Stimulated activated CD4-positive, alpha-beta T cell treated with anti-CD3 and anti-CD28 coated beads, Interleukin-12 subunit alpha, Interleukin-12 subunit beta, amount 100 ng/mL, for 48 hours (primary cell): Measurements from ENCODE around the gene MGME1.
"Not testable (repeated sequence)": the region's sequence is repeated elsewhere in the genome, so short reads cannot be mapped to it uniquely, and the experiment has no call there.

Experiments
- DNase-seq, 3 donors: peaks; one replicate each; pipeline ENCODE4 v3.0.0-alpha.2; 2020; ENCODE audit warnings: low read depth in 2 of 3, low spot score in 1 of 3

Gene MGME1

DNA sequence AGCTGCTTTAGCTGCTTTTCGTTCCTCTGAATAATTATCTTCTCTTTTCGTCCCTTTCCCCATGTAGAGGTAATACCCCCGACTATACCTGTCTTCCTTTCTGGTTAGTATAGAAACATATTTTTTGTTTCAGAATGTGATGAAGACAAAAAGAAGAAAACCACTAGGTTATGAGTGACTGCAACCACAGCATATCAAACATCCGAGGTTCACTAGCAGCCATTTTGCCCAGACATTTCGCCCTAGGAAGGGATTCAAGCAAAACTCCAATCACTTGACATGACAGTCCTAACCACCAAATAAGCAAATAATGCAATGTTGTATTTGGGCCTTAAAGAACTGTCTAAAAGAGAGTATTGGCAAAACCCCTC lies 9.6 kb upstream of the MGME1 start:
- no peak for DNase-seq

DNA sequence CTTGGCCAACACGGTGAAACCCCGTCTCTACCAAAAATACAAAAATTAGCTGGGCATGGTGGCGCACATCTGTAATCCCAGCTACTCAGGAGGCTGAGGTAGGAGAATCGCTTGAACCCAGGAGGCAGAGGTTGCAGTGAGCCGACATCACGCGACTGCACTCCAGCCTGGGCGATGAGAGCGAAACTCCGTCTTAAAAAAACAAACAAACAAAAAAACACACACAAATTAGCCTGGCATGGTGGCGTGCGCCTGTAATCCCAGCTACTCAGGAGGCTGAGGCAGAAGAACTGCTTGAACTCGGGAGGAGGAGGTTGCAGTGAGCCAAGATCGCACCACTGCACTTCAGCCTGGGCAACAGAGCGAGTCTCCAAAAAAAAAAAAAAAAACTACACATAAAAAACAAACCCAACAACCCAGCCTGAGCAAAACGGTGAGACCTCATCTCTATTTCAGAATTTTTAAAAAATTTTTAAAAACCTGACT lies 8.4 kb upstream of the MGME1 start:
- not testable (repeated sequence) for DNase-seq

DNA sequence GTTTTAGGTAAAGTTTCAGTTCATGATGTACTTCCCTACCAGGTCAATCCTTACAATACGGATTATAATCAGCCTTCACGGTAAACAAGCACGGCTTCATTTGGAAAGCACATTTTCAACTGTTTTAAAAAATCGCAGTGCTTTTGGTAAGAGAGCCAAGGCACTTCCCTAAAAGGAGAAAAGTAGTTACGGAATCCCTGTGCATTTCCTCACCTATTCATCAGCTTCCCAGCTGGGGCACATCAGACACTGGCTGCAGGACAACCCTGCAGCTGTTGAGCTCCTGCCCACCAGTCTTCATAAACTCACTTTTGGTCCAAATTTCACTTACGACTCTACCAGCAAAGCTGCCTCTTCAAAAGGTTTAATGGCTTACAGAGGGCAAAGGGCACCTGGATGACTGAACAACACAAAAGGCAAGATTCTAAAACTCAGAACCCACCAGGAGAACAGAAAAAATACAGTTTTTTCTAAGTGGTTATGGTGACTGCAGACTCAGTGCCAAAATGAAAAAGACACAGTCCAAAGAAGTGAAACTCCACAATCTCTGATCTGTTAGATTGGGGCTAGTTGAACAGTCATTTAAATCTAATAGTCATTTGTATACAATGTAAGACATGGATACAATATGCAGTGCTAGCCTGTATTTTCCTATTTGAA lies 7.8 kb upstream of the MGME1 start:
- no peak for DNase-seq

DNA sequence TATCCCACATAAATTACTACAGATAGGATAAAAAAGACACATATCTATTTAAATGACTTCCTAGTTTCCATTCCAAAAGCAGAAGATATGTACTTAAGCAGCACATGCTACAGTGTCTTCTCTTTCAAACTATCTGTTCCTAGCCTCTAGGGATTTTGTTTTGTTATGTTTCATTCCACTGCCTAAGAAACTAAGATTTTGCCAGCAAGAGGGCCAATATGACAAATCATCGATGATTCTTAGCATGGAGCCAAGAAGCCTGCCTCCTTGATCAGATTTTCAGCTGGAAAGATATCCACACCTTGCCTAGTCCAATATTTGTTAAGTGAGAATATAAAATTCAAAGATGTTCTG lies 7.3 kb upstream of the MGME1 start:
- no peak for DNase-seq

DNA sequence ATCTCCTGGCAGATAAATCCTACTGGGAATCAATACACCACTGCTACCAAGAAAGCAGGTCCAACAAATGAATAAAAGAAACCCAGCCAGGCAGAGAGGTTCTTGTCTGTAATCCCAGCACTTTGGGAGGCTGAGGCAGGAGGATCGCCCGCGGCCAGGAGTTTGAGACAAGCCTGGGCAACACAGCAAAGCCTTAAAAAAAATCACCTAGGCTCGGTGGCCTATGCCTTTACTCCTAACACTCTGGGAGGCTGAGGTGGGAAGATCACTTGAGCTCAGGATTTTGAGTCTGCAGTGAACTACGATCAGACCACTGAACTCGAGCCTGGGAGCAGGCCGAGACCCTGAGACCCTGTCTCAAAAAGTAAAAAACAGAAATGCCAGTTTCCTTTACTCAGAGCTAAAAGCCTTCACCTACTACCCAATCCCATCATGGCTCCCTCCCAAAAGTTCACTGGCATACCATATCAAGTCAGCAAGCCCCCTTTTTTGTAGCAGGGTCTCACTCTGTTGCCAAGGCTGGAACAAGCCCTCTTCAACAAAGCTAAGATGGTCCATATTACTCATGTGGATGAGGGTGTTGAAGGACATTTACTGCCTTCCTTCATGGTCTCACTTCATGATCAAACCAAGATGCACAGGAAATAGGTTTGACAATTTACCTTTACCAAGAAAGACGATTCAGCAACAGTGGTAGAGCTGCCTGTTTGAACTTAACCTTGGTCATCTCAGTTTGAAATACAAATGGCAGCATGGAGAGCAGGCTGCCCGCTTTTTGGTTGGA lies 5.5 kb upstream of the MGME1 start:
- DNase-seq = no peak

DNA sequence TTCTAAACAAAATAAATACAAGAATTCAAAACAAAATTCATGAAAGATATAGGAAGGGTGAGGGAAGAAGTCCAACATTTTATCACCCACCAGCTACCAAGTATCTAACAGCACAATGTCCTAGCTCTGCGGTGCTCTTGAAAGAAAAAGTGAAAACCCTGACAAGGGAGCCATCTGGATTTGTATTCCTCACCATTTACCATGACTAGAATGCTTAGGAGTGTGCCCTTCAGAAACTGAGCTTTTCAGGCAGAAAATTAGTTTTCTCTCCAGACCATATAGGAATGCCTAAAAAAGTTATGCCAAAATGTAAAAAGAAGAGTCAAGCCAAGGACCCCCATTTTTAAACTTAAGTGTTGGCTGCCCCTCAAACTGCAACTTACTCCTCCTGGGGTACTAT lies 4.7 kb upstream of the MGME1 start:
- no peak for DNase-seq

DNA sequence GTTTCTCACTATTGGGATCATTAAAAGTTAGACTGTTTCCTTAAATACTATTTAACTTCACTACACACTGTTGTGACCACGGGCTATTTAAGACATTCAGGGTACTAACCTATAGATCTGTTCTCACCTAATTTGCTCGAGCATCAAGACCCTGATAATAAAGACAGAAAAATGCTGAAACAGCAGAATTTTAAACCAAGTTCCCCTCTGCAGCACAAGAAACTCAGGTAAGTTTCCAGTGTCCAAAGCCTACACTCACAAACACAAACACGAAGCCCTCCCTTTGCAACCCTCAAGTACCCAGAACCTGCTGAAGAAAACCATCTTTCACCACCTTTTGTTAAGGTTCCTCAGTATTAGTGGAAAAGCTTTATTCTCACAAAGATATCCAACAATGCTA lies 4.2 kb upstream of the MGME1 start:
- DNase-seq = no peak

DNA sequence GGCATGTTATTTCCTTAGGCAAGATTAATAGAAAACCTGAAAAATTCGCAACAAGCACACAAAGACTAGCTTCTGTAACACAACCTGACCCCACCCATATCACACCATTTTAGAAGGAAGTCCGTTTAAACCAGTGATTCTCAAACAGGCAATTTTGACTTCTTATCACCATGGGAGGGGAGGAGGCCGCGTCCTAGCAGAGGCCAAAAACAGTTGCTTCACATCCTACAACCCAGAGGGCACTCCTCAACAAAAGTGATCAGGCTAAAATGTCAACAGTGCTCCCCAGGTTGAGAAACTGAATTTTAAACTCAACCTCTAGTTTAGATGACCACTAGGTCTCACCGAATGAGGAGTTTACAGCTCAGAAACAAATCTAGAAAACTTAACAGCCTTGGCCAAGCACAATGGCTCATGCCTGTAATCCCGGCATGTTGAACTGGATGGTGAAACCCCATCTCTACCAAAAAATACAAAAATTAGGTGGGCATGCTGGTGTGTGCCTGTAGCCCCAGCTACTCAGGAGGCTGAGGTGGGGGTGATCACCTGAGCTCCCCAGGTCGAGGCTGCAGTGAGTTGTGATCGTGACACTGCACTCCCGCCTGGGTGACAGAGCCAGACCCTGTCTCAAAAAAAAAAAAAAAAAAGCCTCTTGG lies 3.6 kb upstream of the MGME1 start:
- no peak for DNase-seq

DNA sequence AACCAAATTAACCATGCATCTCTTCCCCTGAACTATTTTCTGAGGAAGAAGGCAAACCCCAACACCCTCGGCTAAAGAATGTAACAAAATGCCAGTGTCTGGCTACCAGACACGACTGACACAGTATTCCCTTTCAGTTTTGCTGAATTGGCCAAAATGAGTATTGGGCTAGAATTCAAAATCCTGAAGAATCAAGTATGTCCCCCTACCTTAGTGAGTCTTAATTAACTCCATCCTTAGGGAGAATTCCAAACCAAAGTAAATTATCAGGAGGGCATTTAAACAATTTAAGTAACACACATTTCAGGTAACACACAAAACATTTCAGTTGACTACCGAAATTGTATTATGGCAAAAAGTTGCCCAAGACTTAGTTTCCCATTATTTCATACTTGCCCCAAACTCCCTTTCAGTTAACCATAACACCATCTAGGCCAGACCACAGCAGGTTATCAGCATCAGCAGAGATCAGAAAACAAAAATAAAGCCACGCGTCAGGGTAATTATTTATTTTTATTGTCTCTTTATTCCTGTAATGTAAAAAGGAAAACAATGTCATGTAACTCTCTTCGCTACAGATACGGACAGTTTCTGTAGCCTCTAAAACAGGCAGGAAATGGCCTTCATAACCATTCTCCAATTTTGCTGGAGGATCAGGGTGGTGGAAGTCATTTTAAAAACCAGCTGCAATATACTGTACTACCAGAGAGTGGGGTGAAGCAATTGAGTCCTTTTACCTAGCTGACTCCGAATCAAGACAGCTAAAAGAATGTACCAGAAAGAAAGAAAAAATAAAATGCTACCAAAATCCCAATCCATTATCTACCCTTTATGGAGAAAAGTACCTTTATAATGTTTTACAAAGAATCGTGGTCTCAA lies 2.1 kb upstream of the MGME1 start:
- no peak for DNase-seq

DNA sequence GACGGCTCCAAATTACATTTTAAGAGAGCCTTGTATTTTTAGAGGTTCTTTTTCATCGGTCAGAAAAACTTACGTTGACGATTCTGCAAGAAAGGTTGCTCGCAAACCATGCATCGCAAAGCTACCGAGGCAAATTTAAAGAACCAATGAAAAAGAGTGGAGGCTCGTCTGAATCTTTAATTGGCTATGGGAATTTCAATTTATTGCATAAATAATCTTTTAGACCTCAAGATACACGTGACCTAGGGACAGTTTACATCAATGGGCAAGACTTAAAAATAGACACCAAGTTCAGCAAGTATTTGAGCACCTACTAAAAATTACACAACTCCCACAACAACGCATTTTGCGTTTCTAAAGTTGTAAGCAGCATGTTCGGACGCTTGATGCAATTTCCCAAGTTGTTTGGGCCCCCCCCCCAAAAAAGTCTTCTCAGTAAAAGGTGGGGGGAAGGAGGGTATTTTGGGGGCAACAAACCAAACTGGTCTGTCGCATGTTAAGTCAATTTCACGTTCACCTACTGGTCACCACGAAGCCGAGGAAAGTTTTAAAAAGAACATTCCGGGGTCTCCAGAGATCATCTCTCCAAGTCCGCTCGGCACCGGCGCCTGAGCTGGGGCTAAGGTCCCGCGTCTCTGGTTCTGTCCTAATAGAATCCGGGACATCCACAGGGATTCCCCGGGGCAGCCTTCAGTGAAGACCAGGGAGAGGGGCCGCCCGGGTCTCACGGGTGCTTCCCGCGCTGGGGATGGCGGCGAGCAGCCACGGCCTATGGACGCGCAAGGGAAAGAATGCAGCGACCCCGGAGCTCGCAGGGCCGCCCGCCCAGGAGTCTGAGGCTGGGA lies 1.1 kb upstream of the MGME1 start:
- DNase-seq = no peak

DNA sequence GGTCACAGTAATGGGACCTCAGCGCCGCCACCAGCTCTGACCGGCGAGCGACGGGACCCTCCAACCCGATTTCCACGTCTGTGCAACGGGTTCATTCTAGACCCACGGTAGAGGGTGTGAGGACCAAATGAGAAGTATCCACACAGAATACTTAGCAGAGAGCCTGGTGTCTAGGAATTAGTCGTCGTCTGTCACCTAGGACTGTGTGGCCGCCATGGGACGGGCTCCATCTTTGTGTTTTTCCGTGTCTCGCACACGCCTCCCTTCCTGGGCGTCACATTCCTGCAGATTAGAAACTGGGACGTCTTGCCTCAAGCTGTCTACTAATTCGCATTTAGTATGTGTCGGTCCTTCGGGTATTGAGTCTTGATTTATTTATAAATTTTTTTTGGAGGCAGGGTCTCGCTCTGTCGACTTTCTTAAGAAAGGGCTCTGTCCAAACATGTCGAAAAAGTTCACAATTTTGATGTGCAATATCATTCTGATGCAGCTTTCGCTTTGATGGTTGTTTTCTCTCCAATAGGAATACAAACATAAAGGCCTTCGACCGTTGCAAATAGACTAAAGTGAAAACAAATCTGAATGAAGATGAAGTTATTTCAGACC lies 563 bp downstream of the MGME1 start:
- peak in 1 of 3 donors; percentile 31 for DNase-seq

DNA sequence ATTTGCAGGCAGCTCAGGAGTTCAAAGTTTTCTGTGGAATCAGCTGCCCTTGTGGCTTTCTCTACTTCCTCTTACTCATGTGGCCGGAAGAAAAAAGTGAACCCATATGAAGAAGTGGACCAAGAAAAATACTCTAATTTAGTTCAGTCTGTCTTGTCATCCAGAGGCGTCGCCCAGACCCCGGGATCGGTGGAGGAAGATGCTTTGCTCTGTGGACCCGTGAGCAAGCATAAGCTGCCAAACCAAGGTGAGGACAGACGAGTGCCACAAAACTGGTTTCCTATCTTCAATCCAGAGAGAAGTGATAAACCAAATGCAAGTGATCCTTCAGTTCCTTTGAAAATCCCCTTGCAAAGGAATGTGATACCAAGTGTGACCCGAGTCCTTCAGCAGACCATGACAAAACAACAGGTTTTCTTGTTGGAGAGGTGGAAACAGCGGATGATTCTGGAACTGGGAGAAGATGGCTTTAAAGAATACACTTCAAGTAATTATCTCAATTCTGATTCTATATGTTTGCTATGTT lies 1.1 kb downstream of the MGME1 start:
- DNase-seq = no peak

DNA sequence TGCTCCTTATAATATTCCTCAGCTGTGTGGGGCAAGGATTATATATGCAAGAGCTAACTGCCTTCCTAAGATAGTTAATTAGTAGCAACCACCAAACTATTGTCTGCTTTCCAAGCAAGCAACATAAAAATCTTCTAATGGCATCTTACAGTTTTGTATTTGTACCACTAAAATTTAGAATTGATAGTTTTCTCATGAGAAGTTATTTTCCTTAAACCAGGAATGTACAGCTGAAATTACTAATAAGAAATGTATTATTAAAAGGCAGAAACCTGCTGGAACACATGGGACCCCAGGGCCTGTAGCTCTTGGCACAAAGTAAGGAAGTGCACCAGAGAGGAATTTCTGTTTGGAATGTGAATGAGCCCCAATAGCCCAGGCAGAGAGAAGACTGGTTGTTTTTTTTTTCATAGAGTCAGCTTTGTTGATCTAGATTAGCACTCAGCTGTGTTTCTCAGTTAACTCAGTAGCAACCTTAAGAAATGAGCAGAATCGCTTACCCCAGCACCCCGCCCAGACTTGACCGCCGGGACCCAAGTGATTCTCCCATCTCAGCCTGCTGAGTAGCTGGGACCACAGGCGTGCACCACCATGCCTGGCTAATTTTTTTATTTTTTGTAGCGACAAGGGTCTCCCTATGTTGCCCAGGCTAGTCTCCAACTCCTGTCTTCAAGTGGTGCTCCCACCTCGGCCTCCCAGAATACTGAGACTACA lies 2.6 kb downstream of the MGME1 start:
- no peak for DNase-seq

DNA sequence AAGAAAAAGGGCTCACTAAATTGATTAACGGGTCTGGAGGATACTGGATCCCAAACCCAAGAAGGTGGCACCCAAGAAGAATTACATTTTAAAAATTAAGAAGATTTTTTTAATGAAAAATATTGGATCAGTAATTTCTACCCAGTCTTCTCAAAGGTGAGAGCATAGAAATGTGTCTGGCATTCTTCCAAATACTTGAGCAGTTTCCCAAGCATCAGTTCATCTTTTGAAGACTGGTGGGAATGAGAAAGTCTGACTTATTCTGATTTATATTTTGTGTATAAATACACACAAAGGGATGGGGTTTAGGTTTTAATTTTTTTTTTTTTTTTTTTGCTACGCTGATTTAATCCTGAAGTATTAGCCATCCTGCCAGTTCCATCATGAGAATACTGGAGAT lies 3.3 kb downstream of the MGME1 start:
- DNase-seq = no peak

DNA sequence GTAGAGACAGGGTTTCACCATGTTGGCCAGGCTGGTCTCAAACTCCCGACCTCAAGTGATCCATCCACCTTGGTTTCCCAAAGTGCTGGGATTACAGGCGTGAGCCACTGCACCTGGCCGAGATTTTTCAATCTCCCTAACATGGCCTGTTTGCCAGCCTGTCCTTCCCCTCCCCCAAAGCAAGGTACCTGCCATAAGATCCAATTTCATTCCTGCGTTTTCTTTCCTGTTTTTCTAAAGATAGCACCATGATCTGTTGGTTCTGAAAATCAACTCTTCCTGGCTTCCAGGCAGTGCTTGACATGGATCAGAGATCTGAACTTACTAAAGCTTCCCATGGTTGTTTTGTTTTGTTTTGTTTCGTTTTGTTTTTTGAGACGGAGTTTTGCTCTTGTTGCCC lies 7.5 kb downstream of the MGME1 start:
- no peak for DNase-seq

DNA sequence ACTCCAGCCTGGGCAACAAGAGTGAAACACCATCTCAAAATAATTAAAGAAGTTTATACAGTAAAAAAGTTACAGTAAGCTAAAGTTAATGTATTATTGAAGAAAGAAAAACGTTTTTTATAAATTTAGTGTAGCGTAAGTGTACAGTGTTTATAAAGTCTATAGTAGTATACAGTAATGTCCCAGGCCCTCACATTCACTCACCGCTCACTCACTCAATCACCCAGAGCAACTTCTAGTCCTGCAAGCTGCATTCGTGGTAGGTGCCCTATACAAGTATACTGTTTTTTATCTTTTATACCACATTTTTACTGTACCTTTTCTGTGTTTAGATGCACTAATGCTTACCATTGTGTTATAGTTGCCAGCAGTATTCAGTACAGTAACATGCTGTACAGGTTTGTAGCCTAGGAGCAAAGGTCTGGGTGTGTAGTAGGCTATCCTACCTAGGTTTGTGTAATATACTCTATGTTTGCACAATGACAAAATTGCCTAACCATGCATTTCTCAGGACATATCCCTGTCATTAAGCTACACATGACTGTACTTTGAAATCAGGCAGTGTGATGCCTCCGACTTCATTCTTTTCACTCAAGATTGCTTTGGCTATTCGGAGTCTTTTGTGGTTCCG lies 16.7 kb downstream of the MGME1 start:
- no peak for DNase-seq

DNA sequence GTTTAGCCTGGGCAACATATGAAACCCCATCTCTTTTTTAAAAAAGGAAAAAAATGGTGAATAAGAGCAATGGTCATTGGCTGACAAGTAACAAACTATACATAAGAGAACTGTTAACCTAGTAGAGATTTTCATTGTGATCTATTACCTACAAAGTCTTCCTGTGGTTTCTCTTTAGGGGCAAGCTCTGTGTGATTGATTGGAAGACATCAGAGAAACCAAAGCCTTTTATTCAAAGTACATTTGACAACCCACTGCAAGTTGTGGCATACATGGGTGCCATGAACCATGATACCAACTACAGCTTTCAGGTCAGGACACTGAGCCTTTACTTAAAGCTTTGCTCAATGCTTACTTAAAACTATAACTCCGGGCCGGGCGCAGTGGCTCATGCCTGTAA lies 19.2 kb downstream of the MGME1 start:
- DNase-seq = no peak

DNA sequence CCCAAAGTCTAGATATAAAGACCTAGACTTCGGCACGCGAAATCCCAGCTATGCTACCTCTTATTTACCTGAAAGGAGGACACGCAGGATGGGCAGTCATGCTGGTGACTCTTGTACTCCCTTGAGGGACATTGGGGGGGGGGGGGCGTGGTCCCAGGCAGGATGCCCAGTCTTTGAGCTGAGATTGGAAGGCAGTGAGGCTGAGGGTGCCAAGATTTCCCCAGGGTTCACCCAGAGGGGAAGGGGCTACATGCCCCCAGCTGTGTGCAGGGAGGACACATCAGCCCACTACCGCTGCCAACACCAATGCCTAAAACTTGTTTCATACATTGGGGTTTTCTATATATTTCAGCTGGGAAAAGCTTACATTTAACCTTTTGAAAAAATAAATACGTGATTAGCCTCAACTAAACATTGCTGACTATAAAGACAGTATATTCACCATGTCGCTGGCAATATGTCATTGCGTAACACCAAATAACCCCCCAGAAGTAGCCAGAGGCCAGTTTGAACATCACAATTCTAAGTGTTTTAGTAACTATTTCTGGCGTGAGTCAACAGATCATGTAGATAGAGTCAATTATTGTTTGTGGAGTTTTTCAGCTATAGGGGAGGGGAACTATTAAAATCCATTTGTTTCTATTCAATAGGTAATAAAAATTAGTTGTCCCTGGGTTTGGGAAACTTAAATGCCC lies 21.6 kb downstream of the MGME1 start:
- no peak for DNase-seq
